CD4-positive, alpha-beta memory T cell (primary cell): Measurements from ENCODE around the gene KCTD21. TPM values are rescaled to one million over a fixed set of nuclear protein-coding genes. Genes with fewer than 3 reads are reported as not detected.

Source experiments
- CTCF ChIA-PET: fragments of 350-600 bp; sonication (Branson Sonifier 250); formaldehyde crosslinking; loops from one replicate; lab custom pipeline; 2021; ENCODE audit warnings: inconsistent platforms; ENCODE audit not compliant: partially characterized antibody; lab: Charles Lee
- POLR2A ChIA-PET: fragments of 350-600 bp; sonication (Branson Sonifier 250); formaldehyde crosslinking; loops from one replicate; lab custom pipeline; 2021; ENCODE audit not compliant: partially characterized antibody; lab: Charles Lee
- DNase-seq, 5 donors: peaks; one replicate each; pipeline versions ENCODE4 v3.0.0 to v3.0.0-alpha.2; 2020 to 2022; ENCODE audit warnings: mixed read lengths in 1 of 5
- H3K27ac ChIP-seq: one replicate; pipeline ENCODE4 v1.7.0; 2013; ENCODE audit warnings: low read depth, low read length
- H3K27me3 ChIP-seq: 2 replicates; pipeline ENCODE4 v1.7.0; 2013; ENCODE audit warnings: mild to moderate bottlenecking, low read length, moderate library complexity; ENCODE audit not compliant: insufficient read depth
- H3K36me3 ChIP-seq: 2 replicates; pipeline ENCODE4 v1.7.0; 2013; ENCODE audit warnings: mild to moderate bottlenecking, low read length, moderate library complexity; ENCODE audit not compliant: insufficient read depth
- H3K4me1 ChIP-seq: 2 replicates; pipeline ENCODE4 v1.7.0; 2013; ENCODE audit warnings: mild to moderate bottlenecking, low read length, moderate library complexity; ENCODE audit not compliant: insufficient read depth
- H3K4me3 ChIP-seq, 2 donors: one replicate each; pipeline ENCODE4 v1.7.0; 2013; ENCODE audit warnings: low read length in 2 of 2, mild to moderate bottlenecking in 1 of 2
- H3K9me3 ChIP-seq, 2 donors: one replicate each; pipeline ENCODE4 v1.7.0; 2013; ENCODE audit warnings: low read length in 2 of 2, control low read depth in 1 of 2; ENCODE audit not compliant: control insufficient read depth in 1 of 2
- H3K27ac Mint-ChIP-seq, 7 donors: one replicate each; pipeline ENCODE4 v1.8.0; 2020 to 2021; ENCODE audit warnings: mixed read lengths in 7 of 7, mild to moderate bottlenecking in 6 of 7, inconsistent platforms in 3 of 7, moderate library complexity in 3 of 7
- H3K27me3 Mint-ChIP-seq, 2 donors: one replicate each; pipeline ENCODE4 v1.8.0; 2020 to 2021; ENCODE audit warnings: mixed read lengths in 2 of 2
- H3K36me3 Mint-ChIP-seq, 2 donors: one replicate each; pipeline ENCODE4 v1.8.0; 2020 to 2021; ENCODE audit warnings: mixed read lengths in 2 of 2, inconsistent platforms in 1 of 2, mild to moderate bottlenecking in 1 of 2
- H3K4me1 Mint-ChIP-seq, 4 donors: one replicate each; pipeline ENCODE4 v1.8.0; 2020 to 2021; ENCODE audit warnings: mixed read lengths in 4 of 4, mild to moderate bottlenecking in 1 of 4
- H3K4me3 Mint-ChIP-seq, 8 donors: one replicate each; pipeline ENCODE4 v1.8.0; 2020 to 2021; ENCODE audit warnings: mixed read lengths in 8 of 8, mild to moderate bottlenecking in 7 of 8, moderate library complexity in 6 of 8, inconsistent platforms in 3 of 8
- H3K9me3 Mint-ChIP-seq, 8 donors: one replicate each; pipeline ENCODE4 v1.8.0; 2020 to 2021; ENCODE audit warnings: mixed read lengths in 8 of 8, mild to moderate bottlenecking in 5 of 8, inconsistent platforms in 3 of 8, moderate library complexity in 1 of 8
- intact Hi-C: fragments of 100-400 bp; cut with micrococcal nuclease; formaldehyde crosslinking; loops from one replicate; pipeline ENCODE4 v1.15.1; 2023
- polyA plus RNA-seq, 2 donors: library from polyadenylated mRNA; unstranded; fragments of 300-500 nt; fragmentation: Illumina TruSeq; gene quantifications; one replicate each; pipeline ENCODE4 v1.2.3, GENCODE V29; 2021
- total RNA-seq, 2 experiments: library from RNA; stranded (reverse); gene quantifications; one replicate each; pipeline ENCODE4 v1.2.3, GENCODE V29; 2021

KCTD21 gene
- total and polyA plus RNA-seq, 4 experiments from 2014 or later: 0.88 to 8.6 (median 5.3) TPM

- H3K4me3 ChIP-seq: no peak overlapping the region
- no peaks in the 10 kb centered on the region for H3K4me1 ChIP-seq
- ChIA-PET POLR2A (no interaction called here), CTCF (interaction anchor here (1.0 to 2.6 kb wide), 3 partner anchors 269 to 415 kb away, joined by 4 to 10 read pairs (median 5); partner anchors contain the start of gene GAB2)
- H3K36me3 Mint-ChIP-seq: no peaks in the 10 kb centered on the region
- H3K4me3 Mint-ChIP-seq: no peak overlapping the region
- H3K27me3 Mint-ChIP-seq: no peaks in the 10 kb centered on the region
- H3K9me3 ChIP-seq: no peaks in the 10 kb centered on the region
- intact Hi-C loops: no loop called here
- H3K9me3 Mint-ChIP-seq: no peaks in the 10 kb centered on the region
- no peaks in the 10 kb centered on the region for H3K4me1 Mint-ChIP-seq
- no peaks in the 10 kb centered on the region for H3K27me3 ChIP-seq
- H3K36me3 ChIP-seq: no peaks in the 10 kb centered on the region
- H3K27ac ChIP-seq: no peak overlapping the region
- no peak for DNase-seq
- no peak overlapping the region for H3K27ac Mint-ChIP-seq
Measured at GRCh38 chr11:78149646-78150045, 38.8 kb downstream of the KCTD21 start.

DNA sequence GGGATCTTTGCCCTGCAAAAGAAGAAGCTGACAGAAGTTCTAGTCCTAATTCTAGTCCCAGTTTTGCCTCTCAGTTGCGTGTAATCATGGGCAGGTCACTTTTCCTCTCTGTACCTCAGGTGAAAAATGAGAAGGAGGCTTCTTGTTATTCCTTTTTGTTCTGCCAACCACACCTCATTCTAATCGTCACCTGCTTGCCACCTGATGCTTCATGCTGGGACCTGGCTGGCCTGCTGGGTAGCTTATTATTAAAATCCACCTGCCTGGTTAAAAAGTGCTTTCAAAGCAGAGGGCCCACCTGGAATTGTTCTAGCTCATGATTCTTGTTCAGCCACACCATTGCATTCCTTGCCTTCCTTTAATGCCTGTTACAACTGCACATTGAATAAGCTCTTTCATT, 40.6 kb downstream of the KCTD21 start:
- POLR2A ChIA-PET: no interaction called here
- no peaks in the 10 kb centered on the region for H3K4me1 ChIP-seq
- no peak overlapping the region for H3K4me3 Mint-ChIP-seq

DNA sequence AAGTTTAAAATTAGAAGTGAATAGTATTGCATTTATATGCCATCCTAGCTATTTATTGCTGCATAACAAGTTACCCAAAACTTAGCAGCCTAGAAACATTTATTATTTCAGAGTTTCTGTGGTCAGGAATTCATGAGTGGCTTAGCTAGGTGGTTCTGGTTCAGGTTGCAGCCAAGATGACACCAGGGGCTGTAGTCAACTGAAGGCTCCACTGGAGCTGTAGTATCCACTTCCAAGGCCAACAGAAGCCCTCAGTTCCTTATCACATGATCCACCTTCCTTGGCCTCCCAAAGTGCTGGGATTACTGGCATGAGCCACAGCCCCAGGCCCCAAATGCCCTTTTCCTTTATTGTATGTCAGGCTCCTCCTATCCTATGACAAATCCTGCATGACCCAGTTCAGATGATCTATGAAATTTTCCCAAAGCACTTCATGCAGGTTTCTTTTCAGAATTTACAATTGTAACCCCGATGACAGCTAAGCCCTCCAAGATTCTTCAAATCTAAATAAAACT, 42.9 kb downstream of the KCTD21 start:
- H3K4me3 Mint-ChIP-seq: no peak overlapping the region
- CTCF ChIA-PET: no interaction called here
- no peaks in the 10 kb centered on the region for H3K27me3 ChIP-seq
- intact Hi-C loops: no loop called here
- no peak overlapping the region for H3K27ac ChIP-seq
- no peak overlapping the region for H3K27ac Mint-ChIP-seq
- peaks cover 3 to 4% of the 10 kb centered on the region in 2 donors for H3K36me3 Mint-ChIP-seq
- no peak for DNase-seq
- H3K4me1 ChIP-seq: no peaks in the 10 kb centered on the region
- H3K27me3 Mint-ChIP-seq: no peaks in the 10 kb centered on the region
- POLR2A ChIA-PET: no interaction called here
- no peaks in the 10 kb centered on the region for H3K9me3 ChIP-seq
- H3K9me3 Mint-ChIP-seq: no peaks in the 10 kb centered on the region
- H3K36me3 ChIP-seq: no peaks in the 10 kb centered on the region
- peaks cover 4 to 9% (median 7%) of the 10 kb centered on the region in 4 donors for H3K4me1 Mint-ChIP-seq
- H3K4me3 ChIP-seq: no peak overlapping the region

More for the DNA sequence above, 40.6 kb downstream of the KCTD21 start:
- Histone ChIP-seq H3K27ac (no peak overlapping the region), H3K27me3 (no peaks in the 10 kb centered on the region), H3K4me3 (no peak overlapping the region), H3K9me3 (no peaks in the 10 kb centered on the region), H3K36me3 (no peaks in the 10 kb centered on the region)
- no peaks in the 10 kb centered on the region for H3K9me3 Mint-ChIP-seq
- H3K27me3 Mint-ChIP-seq: no peaks in the 10 kb centered on the region
- H3K4me1 Mint-ChIP-seq: peaks cover 0 to 4% (median 0%) of the 10 kb centered on the region in 4 donors
- H3K36me3 Mint-ChIP-seq: peaks cover 3 to 4% of the 10 kb centered on the region in 2 donors
- intact Hi-C loops: no loop called here
- H3K27ac Mint-ChIP-seq: peak overlapping the region in 1 of 7 donors; percentile 27
- no peak for DNase-seq
- CTCF ChIA-PET: interaction anchor here (0.6 to 0.9 kb wide), 4 partner anchors 8 to 417 kb away, joined by 3 to 4 read pairs (median 4); partner anchors contain the start of gene ALG8

- Mint-ChIP-seq H3K27me3 (no peaks in the 10 kb centered on the region), H3K4me3 (peak overlapping the region in 7 of 8 donors; percentile 48 to 75 (median 66)), H3K36me3 (peaks cover 14 to 23% of the 10 kb centered on the region in 2 donors), H3K9me3 (no peaks in the 10 kb centered on the region), H3K27ac (peak overlapping the region in 5 of 7 donors; percentile 8 to 62 (median 37)), H3K4me1 (peaks cover 23 to 37% (median 30%) of the 10 kb centered on the region in 4 donors)
- no peak overlapping the region for H3K27ac ChIP-seq
- no peak for DNase-seq
- ChIA-PET POLR2A (interaction anchor here (0.9 to 2.9 kb wide), 5 partner anchors 10 to 146 kb away, joined by 4 to 29 read pairs (median 21); partner anchors contain the start of genes INTS4, KCTD21, NDUFC2 and USP35), CTCF (interaction anchor here (1.1 to 1.5 kb wide), 3 partner anchors 37 to 146 kb away, joined by 3 to 5 read pairs (median 4); partner anchors contain the start of gene INTS4)
- H3K27me3 ChIP-seq: no peaks in the 10 kb centered on the region
- H3K4me3 ChIP-seq: no peak overlapping the region
- no peaks in the 10 kb centered on the region for H3K9me3 ChIP-seq
- intact Hi-C loops: no loop called here
- no peaks in the 10 kb centered on the region for H3K36me3 ChIP-seq
- H3K4me1 ChIP-seq: peaks cover 21% of the 10 kb centered on the region
Measured at GRCh38 chr11:78140392-78141077, 47.9 kb downstream of the KCTD21 start.

GRCh38 chr11:78139422-78140391, 48.7 kb downstream of the KCTD21 start, which contains the start of gene ALG8:
Gene ALG8 (minus strand): TSS chr11:78139626. CDS start chr11:78139588, 38 bp downstream.
- H3K27me3 Mint-ChIP-seq: no peaks in the 10 kb centered on the region
- peak within 1 kb of the TSS; percentile 91 to 99 (median 95) for H3K4me3 Mint-ChIP-seq
- intact Hi-C loops: loop anchor here (1.0 to 2.0 kb wide), 6 partner anchors 49 to 435 kb away; partner anchors contain the start of genes GAB2, INTS4, KCTD21 and NARS2
- H3K36me3 ChIP-seq: no peaks in the 10 kb centered on the region
- H3K27ac ChIP-seq: peak within 1 kb of the TSS; percentile 74
- H3K9me3 Mint-ChIP-seq: no peaks in the 10 kb centered on the region
- ChIA-PET POLR2A (interaction anchor here (0.7 to 2.9 kb wide), 12 partner anchors 9 to 435 kb away, joined by 3 to 29 read pairs (median 8); partner anchors contain the start of genes AAMDC, GAB2, INTS4 and KCTD21), CTCF (interaction anchor here (0.6 to 1.6 kb wide), 10 partner anchors 8 to 280 kb away, joined by 3 to 8 read pairs (median 4); partner anchors contain the start of gene INTS4)
- peak within 1 kb of the TSS; percentile 91 to 98 (median 95) for H3K27ac Mint-ChIP-seq
- peaks cover 24 to 37% (median 30%) of the 10 kb centered on the region in 4 donors for H3K4me1 Mint-ChIP-seq
- H3K27me3 ChIP-seq: no peaks in the 10 kb centered on the region
- H3K4me3 ChIP-seq: peak within 1 kb of the TSS; percentile 87 to 88
- DNase-seq: peak; percentile 95 to 96 (median 96)
- peaks cover 17 to 24% of the 10 kb centered on the region in 2 donors for H3K36me3 Mint-ChIP-seq
- peaks cover 21% of the 10 kb centered on the region for H3K4me1 ChIP-seq
- H3K9me3 ChIP-seq: no peaks in the 10 kb centered on the region

DNA sequence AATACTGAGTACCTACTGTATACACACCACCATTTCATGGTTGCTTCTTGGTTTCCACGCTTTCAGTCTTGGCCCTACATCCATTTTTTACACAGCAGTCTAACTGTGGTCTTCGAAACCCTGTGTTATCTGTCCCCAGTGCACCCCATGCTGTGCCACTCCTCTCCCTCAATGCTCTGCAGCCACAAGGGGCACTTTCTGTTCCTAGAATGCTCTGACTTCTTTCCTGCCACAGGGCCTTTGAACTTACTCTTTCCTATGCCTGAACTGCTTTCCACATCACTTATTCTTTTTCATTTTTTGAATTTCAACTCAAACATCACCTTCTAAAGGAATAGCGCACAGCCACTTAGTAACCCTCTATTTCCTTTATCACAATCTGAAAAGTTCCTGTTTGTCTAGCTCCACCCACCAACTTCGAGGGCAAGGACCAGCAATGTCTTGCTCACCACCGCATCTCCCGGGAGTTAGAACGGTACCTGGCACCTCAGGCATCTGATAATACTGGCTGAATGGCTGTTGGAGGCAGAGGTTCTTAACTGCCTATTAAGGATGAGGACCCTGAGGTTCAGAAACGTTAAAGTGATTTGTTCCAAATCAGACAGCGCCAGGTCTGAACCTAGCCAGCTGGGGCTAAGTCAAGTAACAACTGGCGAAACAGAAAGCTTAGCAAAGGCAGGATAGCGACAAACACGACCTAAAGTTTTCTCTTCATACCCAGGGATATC, 49.6 kb downstream of the KCTD21 start:
- intact Hi-C loops: loop anchor here (1.0 to 2.0 kb wide), 6 partner anchors 49 to 436 kb away; partner anchors contain the start of genes GAB2, INTS4, KCTD21 and NARS2
- H3K4me3 Mint-ChIP-seq: peak overlapping the region; percentile 91 to 99 (median 95)
- peaks cover 23 to 37% (median 31%) of the 10 kb centered on the region in 4 donors for H3K4me1 Mint-ChIP-seq
- no peaks in the 10 kb centered on the region for H3K9me3 Mint-ChIP-seq
- Histone ChIP-seq H3K27me3 (no peaks in the 10 kb centered on the region), H3K4me1 (peaks cover 21% of the 10 kb centered on the region), H3K4me3 (peak overlapping the region; percentile 78 to 88), H3K36me3 (no peaks in the 10 kb centered on the region), H3K9me3 (no peaks in the 10 kb centered on the region), H3K27ac (peak overlapping the region; percentile 74)
- H3K27ac Mint-ChIP-seq: peak overlapping the region; percentile 91 to 98 (median 95)
- H3K36me3 Mint-ChIP-seq: peaks cover 19 to 24% of the 10 kb centered on the region in 2 donors
- CTCF ChIA-PET: interaction anchor here (0.6 to 1.6 kb wide), 10 partner anchors 9 to 281 kb away, joined by 3 to 8 read pairs (median 4); partner anchors contain the start of gene INTS4
- DNase-seq: peak in 1 of 5 donors; percentile 66
- POLR2A ChIA-PET: interaction anchor here (0.7 to 2.9 kb wide), 11 partner anchors 17 to 436 kb away, joined by 3 to 29 read pairs (median 12); partner anchors contain the start of genes AAMDC, GAB2, INTS4 and KCTD21
- no peaks in the 10 kb centered on the region for H3K27me3 Mint-ChIP-seq
